ENCODE data around the gene NFIC. TPM values are rescaled to one million over a fixed set of nuclear protein-coding genes. Genes with fewer than 3 reads are reported as not detected.

NFIC gene
- total and polyA plus RNA-seq, 2 experiments from 2014 or later = 7.8 to 20.9 TPM

- Histone ChIP-seq H3K4me3 (no peak overlapping the region), H3K9me3 (ENCODE audit: low read depth) (no peaks in the 10 kb centered on the region), H3K4me2 (peak overlapping the region; percentile 68), H3K27ac (peak overlapping the region; percentile 87), H3K4me1 (ENCODE audit: insufficient read depth) (peaks cover 34% of the 10 kb centered on the region), H3K27me3 (peaks cover 10% of the 10 kb centered on the region), H2AFZ (no peak overlapping the region), H3K36me3 (replicated peaks; ENCODE audit: insufficient read depth, low read depth) (no peaks in the 10 kb centered on the region), H3K9me2 (replicated peaks; ENCODE audit: insufficient read depth) (no peaks in the 10 kb centered on the region), H4K20me1 (ENCODE audit: insufficient read depth, poor library complexity, severe bottlenecking) (no peaks in the 10 kb centered on the region), H3K79me2 (no peaks in the 10 kb centered on the region)
- peak; percentile 48 for DNase-seq (ENCODE audit: low spot score)
- TF ChIP-seq EZH2phosphoT487 (IDR thresholded peaks at IDR 0.05; ENCODE audit: low read depth, severe bottlenecking, unreplicated experiment) = no peak
- no peak for TF ChIP-seq CTCF (IDR thresholded peaks at IDR 0.05; ENCODE audit: poor library complexity)
- no peak for TF ChIP-seq EZH2 (IDR thresholded peaks at IDR 0.05; ENCODE audit: borderline replicate concordance)
- 24% methylated on average over 14 of the region's 19 CpGs for WGBS (ENCODE audit: low lambda C conversion rate, missing lambda C conversion rate)
Measured at GRCh38 chr19:3458229-3459088, 92.1 kb downstream of the NFIC start.

GRCh38 chr19:3459089-3459881 is 92.9 kb downstream of the NFIC start:
- TF ChIP-seq CTCF (IDR thresholded peaks at IDR 0.05; ENCODE audit: poor library complexity) (no peak), EZH2 (IDR thresholded peaks at IDR 0.05; ENCODE audit: borderline replicate concordance) (no peak), EZH2phosphoT487 (IDR thresholded peaks at IDR 0.05; ENCODE audit: low read depth, severe bottlenecking, unreplicated experiment) (no peak)
- Histone ChIP-seq H3K36me3 (replicated peaks; ENCODE audit: insufficient read depth, low read depth) (no peaks in the 10 kb centered on the region), H3K9me3 (ENCODE audit: low read depth) (no peaks in the 10 kb centered on the region), H2AFZ (no peak overlapping the region), H3K27ac (peak overlapping the region; percentile 87), H3K4me3 (no peak overlapping the region), H3K79me2 (no peaks in the 10 kb centered on the region), H3K4me1 (ENCODE audit: insufficient read depth) (peaks cover 42% of the 10 kb centered on the region), H3K4me2 (peak overlapping the region; percentile 68), H4K20me1 (ENCODE audit: insufficient read depth, poor library complexity, severe bottlenecking) (no peaks in the 10 kb centered on the region), H3K27me3 (peaks cover 17% of the 10 kb centered on the region), H3K9me2 (replicated peaks; ENCODE audit: insufficient read depth) (no peaks in the 10 kb centered on the region)
- peak; percentile 85 for DNase-seq (ENCODE audit: low spot score)
- WGBS (ENCODE audit: low lambda C conversion rate, missing lambda C conversion rate) = 15% methylated on average over 15 of the region's 26 CpGs

- H3K4me2 ChIP-seq = no peak overlapping the region
- H3K27me3 ChIP-seq = peaks cover 17% of the 10 kb centered on the region
- H4K20me1 ChIP-seq (ENCODE audit: insufficient read depth, poor library complexity, severe bottlenecking) = no peaks in the 10 kb centered on the region
- H3K4me3 ChIP-seq = no peak overlapping the region
- peaks cover 47% of the 10 kb centered on the region for H3K4me1 ChIP-seq (ENCODE audit: insufficient read depth)
- WGBS (ENCODE audit: low lambda C conversion rate, missing lambda C conversion rate) = 85% methylated on average over 15 of the region's 15 CpGs
- TF ChIP-seq EZH2 (IDR thresholded peaks at IDR 0.05; ENCODE audit: borderline replicate concordance) (no peak), EZH2phosphoT487 (IDR thresholded peaks at IDR 0.05; ENCODE audit: low read depth, severe bottlenecking, unreplicated experiment) (no peak), CTCF (IDR thresholded peaks at IDR 0.05; ENCODE audit: poor library complexity) (no peak)
- no peaks in the 10 kb centered on the region for H3K79me2 ChIP-seq
- H2AFZ ChIP-seq = no peak overlapping the region
- no peaks in the 10 kb centered on the region for H3K36me3 ChIP-seq (replicated peaks; ENCODE audit: insufficient read depth, low read depth)
- no peaks in the 10 kb centered on the region for H3K9me2 ChIP-seq (replicated peaks; ENCODE audit: insufficient read depth)
- no peaks in the 10 kb centered on the region for H3K9me3 ChIP-seq (ENCODE audit: low read depth)
- peak overlapping the region; percentile 67 for H3K27ac ChIP-seq
- DNase-seq (ENCODE audit: low spot score) = no peak
Measured at GRCh38 chr19:3459965-3460582, 93.7 kb downstream of the NFIC start.
